Body of pancreas (tissue), 4 donors: ENCODE data around the gene JUN. TPM values are rescaled to one million over a fixed set of nuclear protein-coding genes. Genes with fewer than 3 reads are reported as not detected.
"Not testable (repeated sequence)": the region's sequence is repeated elsewhere in the genome, so short reads cannot be mapped to it uniquely, and the experiment has no call there.

Source experiments
- ATAC-seq: fragments of 150-250 bp; one replicate; pipeline ENCODE4 v1.9.1; 2016
- DNase-seq, 4 donors: peaks; one replicate each; pipeline ENCODE4 v3.0.0-alpha.2; 2019
- H3K27ac ChIP-seq, 4 donors: fragments of 200-600 bp; sonication (generic); 1 replicate in 3 of 4; 2 replicates in 1 of 4; pipeline versions ENCODE4 v1.5.1 to v1.6.1; 2016 to 2019; ENCODE audit warnings: mild to moderate bottlenecking in 1 of 4, mixed read lengths in 1 of 4, moderate library complexity in 1 of 4
- H3K27me3 ChIP-seq, 2 donors: fragments of 200-600 bp; sonication (generic); one replicate each; pipeline ENCODE4 v1.6.0; 2016; ENCODE audit warnings: mild to moderate bottlenecking in 1 of 2
- H3K36me3 ChIP-seq, 2 donors: fragments of 200-600 bp; sonication (generic); replicated peaks in 1 of 2; 2 replicates each; pipeline ENCODE4 v1.5.1; 2016; ENCODE audit warnings: low read depth in 2 of 2; ENCODE audit not compliant: insufficient read depth in 1 of 2
- H3K4me1 ChIP-seq: fragments of 200-600 bp; sonication (generic); one replicate; pipeline ENCODE4 v1.6.0; 2016
- H3K4me3 ChIP-seq, 2 donors: fragments of 200-600 bp; sonication (generic); 1 replicate in 1 of 2; 2 replicates in 1 of 2; pipeline ENCODE4 v1.5.1; 2016 to 2019
- H3K9me3 ChIP-seq, 3 donors: fragments of 200-600 bp; sonication (generic); 1 replicate in 2 of 3; 2 replicates in 1 of 3; pipeline ENCODE4 v1.5.1; 2016
- POLR2A ChIP-seq, 3 donors: fragments of 450-650 bp; IDR thresholded peaks; one replicate each; pipeline ENCODE4 v1.6.1; 2016; ENCODE audit warnings: antibody characterized with exemption in 3 of 3, mild to moderate bottlenecking in 2 of 3
- whole genome bisulfite sequencing, 2 donors: methylation state at CpG; one replicate each; pipeline ENCODE4 v1.1.5; 2017; 5-methylcytosine and 5-hydroxymethylcytosine counted together
- intact Hi-C: fragments of 100-400 bp; cut with DNase I; formaldehyde crosslinking; loops from one replicate; pipeline ENCODE4 v1.15.1; 2023
- total RNA-seq, 2 donors: library from RNA; depleted of rRNA; stranded (reverse); fragments of >200 nt; gene quantifications; one replicate each; pipeline ENCODE4 v1.1.0, GENCODE V29; 2016
- TF ChIP-seq, protein P1 (sequence below), 7 experiments: fragments of 450-650 bp in 4 of 7; fragments of 200-600 bp in 3 of 7; sonication (generic) in 3 of 7; IDR thresholded peaks; one replicate each; pipeline ENCODE4 v1.5.1; 2016 to 2019; ENCODE audit warnings: antibody characterized with exemption in 7 of 7

The JUN gene
- total RNA-seq, 2 donors from 2014 or later: 320 to 712 TPM

GRCh38 chr1:58804853-58805565, 21.2 kb upstream of the JUN start:
- H3K4me1 ChIP-seq: peaks cover 21% of the 10 kb centered on the region
- ATAC-seq: no peak
- DNase-seq: no peak
- no peak overlapping the region for H3K27ac ChIP-seq
- no peak overlapping the region for H3K4me3 ChIP-seq
- no peak for TF ChIP-seq POLR2A (IDR thresholded peaks at IDR 0.05)
- TF ChIP-seq, protein P1, sequence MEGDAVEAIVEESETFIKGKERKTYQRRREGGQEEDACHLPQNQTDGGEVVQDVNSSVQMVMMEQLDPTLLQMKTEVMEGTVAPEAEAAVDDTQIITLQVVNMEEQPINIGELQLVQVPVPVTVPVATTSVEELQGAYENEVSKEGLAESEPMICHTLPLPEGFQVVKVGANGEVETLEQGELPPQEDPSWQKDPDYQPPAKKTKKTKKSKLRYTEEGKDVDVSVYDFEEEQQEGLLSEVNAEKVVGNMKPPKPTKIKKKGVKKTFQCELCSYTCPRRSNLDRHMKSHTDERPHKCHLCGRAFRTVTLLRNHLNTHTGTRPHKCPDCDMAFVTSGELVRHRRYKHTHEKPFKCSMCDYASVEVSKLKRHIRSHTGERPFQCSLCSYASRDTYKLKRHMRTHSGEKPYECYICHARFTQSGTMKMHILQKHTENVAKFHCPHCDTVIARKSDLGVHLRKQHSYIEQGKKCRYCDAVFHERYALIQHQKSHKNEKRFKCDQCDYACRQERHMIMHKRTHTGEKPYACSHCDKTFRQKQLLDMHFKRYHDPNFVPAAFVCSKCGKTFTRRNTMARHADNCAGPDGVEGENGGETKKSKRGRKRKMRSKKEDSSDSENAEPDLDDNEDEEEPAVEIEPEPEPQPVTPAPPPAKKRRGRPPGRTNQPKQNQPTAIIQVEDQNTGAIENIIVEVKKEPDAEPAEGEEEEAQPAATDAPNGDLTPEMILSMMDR (IDR thresholded peaks at IDR 0.05): no peak
- no peaks in the 10 kb centered on the region for H3K9me3 ChIP-seq
- no peaks in the 10 kb centered on the region for H3K36me3 ChIP-seq
- no peaks in the 10 kb centered on the region for H3K27me3 ChIP-seq
- WGBS, 2 donors: 55 to 62% methylated on average over 3 of the region's 3 CpGs
- intact Hi-C loops: no loop called here

DNA sequence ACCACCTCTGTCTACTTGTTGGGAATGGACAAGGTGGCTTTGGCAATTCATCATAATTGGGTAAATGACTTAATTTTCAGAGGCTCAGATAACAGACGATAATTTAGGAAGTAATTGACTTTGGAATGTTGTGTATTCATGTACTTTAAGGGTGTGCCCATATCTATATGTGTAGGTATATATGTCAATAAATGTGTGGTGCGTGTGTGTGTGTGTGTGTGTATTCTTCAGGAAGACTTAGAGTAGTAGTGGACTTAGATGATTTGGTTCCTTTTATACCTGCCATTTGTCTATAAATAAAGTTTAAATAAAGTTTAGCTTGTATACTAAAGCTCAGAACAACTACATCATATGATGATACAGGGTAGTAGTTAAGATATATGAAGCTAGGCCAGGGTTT, 20.0 kb upstream of the JUN start:
- H3K4me3 ChIP-seq: no peak overlapping the region
- H3K36me3 ChIP-seq: no peaks in the 10 kb centered on the region
- H3K4me1 ChIP-seq: peaks cover 14% of the 10 kb centered on the region
- intact Hi-C loops: no loop called here
- TF ChIP-seq POLR2A (IDR thresholded peaks at IDR 0.05): no peak
- TF ChIP-seq, protein P1 (IDR thresholded peaks at IDR 0.05): no peak
- no peak overlapping the region for H3K27ac ChIP-seq
- WGBS, 2 donors: 71 to 77% methylated on average over 2 of the region's 2 CpGs
- ATAC-seq (no peak), DNase-seq (no peak)
- no peaks in the 10 kb centered on the region for H3K9me3 ChIP-seq
- no peaks in the 10 kb centered on the region for H3K27me3 ChIP-seq

DNA sequence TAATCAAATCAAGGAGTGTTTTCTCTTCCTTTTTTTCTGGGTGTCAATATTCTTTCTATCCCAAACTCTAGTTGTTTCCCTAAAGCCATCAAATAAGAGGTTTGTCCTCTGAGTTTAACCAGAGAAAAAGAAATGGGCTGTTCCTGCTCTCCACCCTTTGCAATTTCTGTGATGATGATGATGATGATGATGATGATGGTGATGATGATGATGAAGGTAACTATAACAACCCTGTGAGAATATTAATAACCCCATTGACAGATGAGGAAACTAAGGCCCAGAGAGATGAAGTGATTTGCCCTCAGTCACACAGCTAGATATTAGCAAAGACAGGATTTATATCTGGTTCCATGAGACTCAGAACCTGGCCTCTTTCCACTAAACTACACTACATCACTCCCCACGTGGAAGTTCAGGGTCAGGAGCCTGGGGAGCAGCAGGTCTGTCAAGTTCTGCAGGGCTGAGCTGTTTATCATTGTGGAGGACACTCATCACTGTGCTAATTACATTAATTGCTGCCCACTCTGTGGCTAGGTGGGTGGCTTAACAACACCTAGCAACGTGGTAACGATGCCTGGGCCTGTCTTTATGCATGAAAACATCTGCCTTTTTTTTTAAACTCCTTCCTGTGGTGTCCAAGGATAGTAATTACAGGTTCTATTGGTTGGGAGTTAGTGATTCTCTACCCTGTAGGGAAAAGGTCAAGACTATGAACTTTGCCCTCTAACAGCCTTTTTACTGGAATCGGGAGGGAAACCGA, 19.0 kb upstream of the JUN start:
- no peaks in the 10 kb centered on the region for H3K36me3 ChIP-seq
- no peak overlapping the region for H3K4me3 ChIP-seq
- no peak for TF ChIP-seq POLR2A (IDR thresholded peaks at IDR 0.05)
- TF ChIP-seq, protein P1 (IDR thresholded peaks at IDR 0.05): no peak
- no peaks in the 10 kb centered on the region for H3K9me3 ChIP-seq
- intact Hi-C loops: no loop called here
- WGBS, 2 donors: 25 to 33% methylated on average over 5 of the region's 5 CpGs
- no peaks in the 10 kb centered on the region for H3K27me3 ChIP-seq
- peak; percentile 41 for ATAC-seq
- DNase-seq: peak in 3 of 4 donors; percentile 30 to 40 (median 39)
- H3K4me1 ChIP-seq: peaks cover 14% of the 10 kb centered on the region
- no peak overlapping the region for H3K27ac ChIP-seq

DNA sequence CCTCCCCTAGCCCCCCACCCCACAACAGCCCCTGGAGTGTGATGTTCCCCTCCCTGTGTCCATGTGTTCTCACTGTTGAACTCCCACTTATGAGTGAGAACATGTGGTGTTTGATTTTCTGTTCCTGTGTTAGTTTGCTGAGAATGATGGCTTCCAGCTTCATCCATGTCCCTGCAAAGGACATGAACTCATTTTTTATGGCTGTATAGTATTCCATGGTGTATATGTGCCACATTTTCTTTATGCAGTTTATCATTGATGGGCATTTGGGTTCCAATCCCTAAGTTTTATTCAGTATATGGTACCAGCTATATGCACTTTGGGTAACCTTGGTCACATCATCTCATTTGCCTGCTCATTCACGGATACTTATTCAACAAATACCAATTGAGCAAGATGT, 17.4 kb upstream of the JUN start:
- ATAC-seq, H3K4me3 ChIP-seq, DNase-seq, H3K27me3 ChIP-seq, H3K36me3 ChIP-seq, H3K27ac ChIP-seq, intact Hi-C loops, H3K9me3 ChIP-seq: not testable (repeated sequence)
- peaks cover 14% of the 10 kb centered on the region for H3K4me1 ChIP-seq
- WGBS, 2 donors: 78 to 93% methylated on average over 1 of the region's 1 CpG

DNA sequence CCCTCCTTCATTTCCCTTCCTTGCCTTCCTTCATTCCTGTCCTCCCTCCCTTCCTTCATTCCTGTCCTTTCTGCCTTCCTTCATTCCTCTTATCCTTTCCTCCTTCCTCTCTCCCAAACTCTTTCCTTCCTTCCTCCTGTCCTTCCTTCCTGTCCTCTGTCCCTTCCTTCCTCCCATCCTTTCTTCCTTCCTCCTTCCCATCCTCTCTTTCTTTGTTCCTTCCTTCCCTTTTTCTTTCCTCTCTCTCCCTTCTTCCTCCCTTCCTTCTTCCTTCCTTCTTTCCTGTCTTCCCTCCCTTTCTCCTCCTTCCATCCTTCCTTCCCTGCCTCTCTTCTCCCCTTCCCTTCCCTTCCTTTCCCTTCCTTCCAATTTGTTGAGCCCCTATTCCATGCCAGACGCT, 15.8 kb upstream of the JUN start:
- Histone ChIP-seq H3K36me3 (no peaks in the 10 kb centered on the region), H3K9me3 (no peaks in the 10 kb centered on the region), H3K27me3 (no peaks in the 10 kb centered on the region), H3K4me1 (peaks cover 14% of the 10 kb centered on the region), H3K27ac (no peak overlapping the region), H3K4me3 (no peak overlapping the region)
- TF ChIP-seq POLR2A (IDR thresholded peaks at IDR 0.05): no peak
- TF ChIP-seq, protein P1 (IDR thresholded peaks at IDR 0.05): no peak
- no peak for ATAC-seq
- 95 to 96% methylated on average over 1 of the region's 1 CpG for WGBS, 2 donors
- DNase-seq: no peak
- intact Hi-C loops: no loop called here
